Amygdala (tissue), 56 donors: Measurements from ENCODE around the gene ITIH1.

Experiments
- DNase-seq, 56 donors: peaks; one replicate each; lab custom pipeline; 2025; lab: John Stamatoyannopoulos, UW

Gene ITIH1

DNA sequence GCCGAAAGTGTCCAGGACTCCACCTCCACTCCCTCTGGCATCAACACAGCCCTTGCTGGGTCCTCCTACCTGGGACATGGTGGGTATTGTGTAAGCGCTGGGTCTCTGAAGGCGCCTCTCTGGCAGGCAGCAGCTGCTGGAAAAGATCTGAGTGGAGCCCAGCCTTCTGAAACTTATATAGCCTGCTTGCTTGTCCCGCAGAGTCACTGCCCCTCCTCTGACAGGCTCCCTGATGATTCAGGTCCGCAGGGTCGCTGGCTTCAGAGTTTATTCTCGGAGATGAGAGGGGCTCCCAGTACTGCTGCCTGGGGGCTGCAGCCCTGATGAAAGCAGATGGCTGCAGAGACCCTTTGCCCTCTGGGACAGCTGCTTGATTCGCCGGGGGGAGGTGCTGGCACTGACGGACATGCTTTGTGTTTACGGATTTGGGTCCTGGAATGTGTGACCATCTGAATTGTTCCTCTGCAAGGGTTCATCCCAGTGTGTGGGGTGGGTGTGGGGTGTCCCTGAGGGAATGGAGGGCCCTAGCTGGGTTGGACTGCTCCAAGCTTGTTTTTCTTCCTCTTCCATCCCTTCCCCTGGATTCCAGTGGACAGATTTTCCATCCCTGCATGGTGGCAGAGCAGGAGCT is 57.6 kb downstream of the ITIH1 start, which contains the start of gene MUSTN1:
TSS of gene MUSTN1 (minus strand) at position 149 of the 631 bp plus-strand sequence. CDS start at position 78, 71 bp downstream.
- DNase-seq: no peak

DNA sequence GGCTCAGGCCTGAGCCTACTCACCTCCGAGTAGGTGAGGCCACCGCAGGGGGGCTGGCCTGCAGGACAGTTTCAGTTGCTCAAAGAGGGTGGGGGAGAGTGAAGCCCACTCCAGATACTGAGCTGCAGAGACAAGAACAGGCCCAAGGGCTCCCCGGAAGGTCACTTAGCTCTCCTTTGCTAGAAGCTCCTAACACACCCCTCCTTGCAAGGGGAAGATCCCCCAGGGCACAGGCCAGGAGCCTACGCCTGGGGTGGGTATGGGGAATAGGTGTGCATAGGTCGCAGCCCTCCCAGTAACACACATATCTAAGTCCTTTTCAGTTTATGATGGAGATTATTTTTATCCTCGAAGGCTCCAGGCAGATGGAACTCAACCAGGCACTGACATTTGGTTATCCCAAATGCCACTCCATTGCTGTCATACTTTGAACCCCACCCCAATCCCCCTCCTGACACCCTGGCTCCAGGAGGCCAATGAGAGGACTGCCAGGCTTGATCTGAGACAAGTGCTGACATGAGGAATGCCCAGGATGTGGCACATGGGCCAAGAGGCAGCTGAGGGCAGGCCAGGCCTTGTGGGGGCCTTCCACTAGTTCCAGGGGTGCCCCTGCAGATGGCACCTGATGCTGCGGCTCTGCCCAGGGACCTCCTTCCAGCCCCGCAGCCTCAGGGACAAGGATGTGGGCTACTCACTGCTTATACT is 58.5 kb downstream of the ITIH1 start:
- no peak for DNase-seq

DNA sequence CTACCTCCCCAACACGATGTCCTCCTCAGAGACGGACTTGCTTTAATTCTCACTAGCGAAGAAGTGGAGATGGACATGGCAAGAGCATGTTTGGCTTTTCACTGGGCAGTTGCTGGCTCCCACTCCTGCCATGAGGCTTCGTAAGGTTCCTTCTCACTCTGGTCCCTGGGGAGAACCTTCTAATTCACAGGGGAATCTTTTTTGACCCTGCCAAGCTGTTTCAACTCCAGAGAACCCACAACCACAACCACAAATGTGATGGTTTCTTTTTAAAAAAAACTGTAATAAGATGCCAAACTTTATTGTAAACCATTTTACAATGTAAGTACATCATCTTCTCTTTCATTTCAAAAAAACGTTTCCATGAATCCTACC is 59.1 kb downstream of the ITIH1 start:
- no peak for DNase-seq

DNA sequence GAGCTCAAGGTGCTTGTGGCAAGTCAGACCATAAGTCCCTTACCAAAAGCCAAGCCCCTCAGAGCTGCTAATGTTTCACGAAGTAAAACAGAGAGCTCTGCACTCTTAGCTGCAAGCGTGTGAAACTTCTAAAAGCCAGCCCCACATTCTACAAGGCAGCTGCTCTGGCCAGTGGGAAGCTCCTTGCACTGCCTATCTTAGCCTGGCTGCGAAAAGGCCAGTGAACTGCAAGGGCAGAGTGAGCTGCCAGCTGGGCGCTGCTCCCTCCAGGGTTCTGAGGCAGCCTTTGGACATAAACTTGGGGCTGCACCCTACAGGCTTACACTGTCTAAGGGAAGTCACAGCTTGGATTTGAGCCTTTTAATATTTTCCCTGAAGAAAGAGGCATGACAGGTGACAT is 59.6 kb downstream of the ITIH1 start:
- DNase-seq: no peak

DNA sequence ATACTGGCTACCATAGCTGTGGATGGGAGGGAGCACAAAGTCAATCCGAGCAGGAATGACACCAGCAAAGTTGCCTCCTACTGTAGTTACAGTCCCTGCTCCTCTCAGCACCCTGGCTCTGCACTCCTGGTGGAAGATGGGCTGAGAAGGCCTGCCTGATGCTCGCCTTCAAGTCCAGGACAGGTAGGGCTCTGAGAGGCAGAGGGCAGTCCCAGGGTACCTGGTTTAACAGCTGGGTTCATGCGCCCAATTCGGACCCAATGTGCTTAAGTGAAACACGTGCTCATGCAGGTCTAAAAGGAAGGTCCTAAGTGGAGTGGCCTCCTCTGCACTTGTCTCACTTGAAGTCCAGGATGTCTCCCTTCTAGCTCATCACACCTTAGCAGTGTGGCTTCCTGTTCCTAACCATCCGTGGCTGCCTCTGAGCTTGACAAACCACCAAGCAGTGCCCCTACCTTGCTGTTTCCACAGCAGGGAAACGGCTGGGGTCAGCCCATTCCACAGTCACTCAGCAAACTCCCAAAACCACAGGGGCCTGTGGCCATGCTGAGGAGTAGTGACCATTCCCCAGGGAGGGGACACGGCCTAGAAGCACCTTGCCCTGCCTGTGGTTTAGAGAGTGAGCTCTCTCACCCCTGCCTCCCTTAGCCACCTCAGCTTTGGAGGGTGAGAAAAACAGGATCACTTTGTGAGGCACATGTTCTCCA is 61.3 kb downstream of the ITIH1 start:
- no peak for DNase-seq

DNA sequence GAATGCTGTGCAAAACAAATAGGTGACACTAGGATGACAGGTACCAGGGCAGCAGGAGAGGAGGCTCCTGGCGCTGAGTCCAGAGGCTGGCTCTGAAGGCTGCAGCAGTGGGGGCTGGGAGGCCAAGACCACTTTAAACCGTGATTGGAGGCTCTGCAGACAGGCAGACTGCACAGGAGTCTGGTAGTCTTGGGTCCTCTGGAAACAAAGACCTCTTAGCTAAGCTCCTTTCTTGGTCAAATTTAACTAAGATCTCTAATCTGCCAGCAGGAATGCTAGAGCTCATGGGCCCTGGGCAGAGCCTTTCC is 61.8 kb downstream of the ITIH1 start:
- no peak for DNase-seq

DNA sequence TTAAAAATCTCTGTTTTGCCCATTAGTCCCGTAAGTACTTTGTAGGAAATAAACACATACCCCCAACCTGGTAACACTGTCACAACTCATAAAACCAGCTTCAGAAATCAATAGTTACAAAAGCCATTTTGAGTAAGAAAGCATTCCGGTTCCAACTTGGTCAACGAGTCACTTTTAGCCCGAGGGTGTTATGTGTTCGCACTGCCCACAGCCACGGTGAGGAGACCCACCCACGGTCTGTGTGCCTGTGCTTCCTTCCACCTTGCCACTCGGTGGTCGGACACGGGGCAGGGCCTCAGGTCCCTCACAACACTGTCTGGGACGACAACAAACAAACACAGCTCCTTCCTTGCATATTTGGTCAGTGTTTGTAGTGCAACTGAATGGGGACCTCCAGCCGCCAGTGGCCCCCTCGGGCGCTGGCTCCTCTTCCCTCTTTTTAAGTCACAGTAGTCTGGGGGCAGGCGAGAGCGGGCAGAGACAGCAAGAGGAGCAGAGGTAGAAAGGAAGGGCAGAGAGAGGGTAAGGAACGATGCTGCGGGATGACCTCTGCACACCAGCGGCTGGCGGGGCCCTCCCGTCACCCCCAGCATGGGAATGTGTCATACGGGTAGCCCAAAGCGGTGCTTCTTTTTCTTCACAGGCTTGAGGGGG is 62.6 kb downstream of the ITIH1 start:
- no peak for DNase-seq

DNA sequence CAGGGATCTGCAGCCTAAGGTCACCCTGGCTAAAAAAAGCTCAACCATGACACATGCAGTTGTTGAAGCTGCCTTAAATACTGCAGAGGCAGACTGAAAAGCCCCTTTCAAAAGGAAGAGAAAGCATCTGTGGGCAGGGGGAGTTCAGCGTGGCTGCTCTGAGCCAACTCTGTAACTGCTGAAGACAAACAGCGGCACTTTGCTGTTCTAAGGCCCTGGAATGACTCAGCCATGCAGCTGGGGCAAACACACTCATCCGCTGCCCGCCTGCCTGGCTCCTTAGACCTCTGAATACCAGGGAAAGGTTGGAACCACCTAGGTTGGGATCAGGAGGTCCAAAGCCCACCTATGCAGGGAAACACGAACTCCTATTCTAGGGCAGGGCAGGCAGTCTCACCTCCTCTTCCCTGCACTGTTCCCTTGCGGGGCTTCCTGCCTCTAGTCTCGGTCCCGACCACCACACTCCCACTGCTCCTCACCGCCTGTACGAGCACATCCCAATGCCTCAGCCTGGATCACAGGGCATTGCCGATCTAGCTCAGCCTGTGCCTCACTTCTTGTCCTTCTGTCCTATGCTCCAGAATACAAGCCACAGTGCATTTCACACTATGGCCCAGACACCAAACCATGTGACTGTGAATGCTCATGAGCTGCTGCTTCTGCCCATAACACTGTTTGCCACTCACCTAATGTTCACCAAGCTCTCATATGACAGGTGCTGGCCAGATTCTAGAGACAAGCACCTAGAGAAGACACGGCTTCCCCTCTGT is 64.0 kb downstream of the ITIH1 start:
- DNase-seq: no peak
